Vagina (tissue), 2 donors: Measurements from ENCODE around the gene ERO1A. TPM values are rescaled to one million over a fixed set of nuclear protein-coding genes. Genes with fewer than 3 reads are reported as not detected.

Experiments
- DNase-seq, 2 donors: peaks; one replicate each; pipeline ENCODE4 v3.0.0-alpha.2; 2017; ENCODE audit errors: extremely low spot score in 2 of 2
- H3K27ac ChIP-seq: fragments of 200-600 bp; sonication (generic); one replicate; pipeline ENCODE4 v1.5.1; 2019
- H3K27me3 ChIP-seq: fragments of 200-600 bp; sonication (generic); one replicate; pipeline ENCODE4 v1.5.1; 2019
- H3K36me3 ChIP-seq, 2 donors: fragments of 200-600 bp; sonication (generic); one replicate each; pipeline ENCODE4 v1.5.1; 2017 to 2019
- H3K4me1 ChIP-seq: fragments of 200-600 bp; sonication (generic); one replicate; pipeline ENCODE4 v1.5.1; 2019
- H3K4me3 ChIP-seq, 2 donors: fragments of 200-600 bp; sonication (generic); 1 replicate in 1 of 2; 2 replicates in 1 of 2; pipeline ENCODE4 v1.5.1; 2016 to 2019
- H3K9me3 ChIP-seq: fragments of 200-600 bp; sonication (generic); one replicate; pipeline ENCODE4 v1.5.1; 2019
- CTCF ChIP-seq, 3 experiments: fragments of 450-650 bp in 2 of 3; fragments of 200-600 bp in 1 of 3; sonication (generic) in 1 of 3; IDR thresholded peaks; one replicate each; pipeline ENCODE4 v1.5.1; 2017 to 2019; ENCODE audit warnings: antibody characterized with exemption in 3 of 3, mild to moderate bottlenecking in 2 of 3, moderate library complexity in 2 of 3
- POLR2A ChIP-seq, 2 donors: fragments of 450-650 bp; IDR thresholded peaks; one replicate each; pipeline ENCODE4 v1.6.1; 2017; ENCODE audit warnings: antibody characterized with exemption in 2 of 2, mild to moderate bottlenecking in 2 of 2, moderate library complexity in 2 of 2
- POLR2AphosphoS5 ChIP-seq, 2 donors: sonication (generic); formaldehyde crosslinking; IDR thresholded peaks; one replicate each; pipeline ENCODE4 v1.9.0; 2017; ENCODE audit warnings: antibody characterized with exemption in 2 of 2, mild to moderate bottlenecking in 2 of 2, low read depth in 1 of 2; ENCODE audit not compliant: insufficient read depth in 1 of 2
- intact Hi-C: fragments of 100-400 bp; cut with DNase I; formaldehyde crosslinking; loops from one replicate; pipeline ENCODE4 v1.15.1; 2023
- total RNA-seq: library from RNA; depleted of rRNA; stranded (reverse); fragments of >200 nt; gene quantifications from one replicate; pipeline ENCODE4 v1.2.3, GENCODE V29; 2016

ERO1A gene
- total RNA-seq, 1 donor from 2014 or later = 50.6 TPM

GRCh38 chr14:52711666-52712065 lies 16.3 kb upstream of the ERO1A start:
- H3K36me3 ChIP-seq = peaks cover 2 to 58% of the 10 kb centered on the region in 2 donors
- H3K27ac ChIP-seq = no peak overlapping the region
- H3K4me1 ChIP-seq = peaks cover 24% of the 10 kb centered on the region
- TF ChIP-seq POLR2AphosphoS5 (IDR thresholded peaks at IDR 0.05; ENCODE audit: insufficient read depth in 1 of 2, low read depth in 1 of 2) (no peak), POLR2A (IDR thresholded peaks at IDR 0.05) (no peak), CTCF (IDR thresholded peaks at IDR 0.05) (no peak)
- no peak for DNase-seq
- no peak overlapping the region for H3K4me3 ChIP-seq
- no peaks in the 10 kb centered on the region for H3K9me3 ChIP-seq
- intact Hi-C loops = no loop called here
- no peaks in the 10 kb centered on the region for H3K27me3 ChIP-seq

GRCh38 chr14:52706724-52707706 lies 11.7 kb upstream of the ERO1A start, which contains the start of gene PSMC6:
PSMC6 (plus strand) TSS chr14:52707200; CDS start chr14:52707220, 20 bp downstream.
- H3K27ac ChIP-seq = peak within 1 kb of the TSS; percentile 85
- no peaks in the 10 kb centered on the region for H3K27me3 ChIP-seq
- peak in 1 of 2 donors; percentile 43 for TF ChIP-seq POLR2A (IDR thresholded peaks at IDR 0.05)
- no peak for TF ChIP-seq CTCF (IDR thresholded peaks at IDR 0.05)
- peak; percentile 81 to 87 for TF ChIP-seq POLR2AphosphoS5 (IDR thresholded peaks at IDR 0.05; ENCODE audit: insufficient read depth in 1 of 2, low read depth in 1 of 2)
- no peaks in the 10 kb centered on the region for H3K9me3 ChIP-seq
- peak within 1 kb of the TSS; percentile 68 to 95 for H3K4me3 ChIP-seq
- H3K36me3 ChIP-seq = peaks cover 2 to 19% of the 10 kb centered on the region in 2 donors
- peak in 1 of 2 donors; percentile 93 for DNase-seq
- intact Hi-C loops = no loop called here
- H3K4me1 ChIP-seq = peaks cover 31% of the 10 kb centered on the region

- intact Hi-C loops = no loop called here
- H3K27ac ChIP-seq = peak overlapping the region; percentile 85
- H3K4me3 ChIP-seq = peak overlapping the region; percentile 68 to 95
- peaks cover 31% of the 10 kb centered on the region for H3K4me1 ChIP-seq
- peaks cover 2 to 14% of the 10 kb centered on the region in 2 donors for H3K36me3 ChIP-seq
- no peak for TF ChIP-seq POLR2A (IDR thresholded peaks at IDR 0.05)
- no peaks in the 10 kb centered on the region for H3K9me3 ChIP-seq
- H3K27me3 ChIP-seq = no peaks in the 10 kb centered on the region
- no peak for DNase-seq
These were observed 10.9 kb upstream of the ERO1A start for GRCh38 chr14:52706286-52706685.

- H3K36me3 ChIP-seq = no peaks in the 10 kb centered on the region
- H3K9me3 ChIP-seq = no peaks in the 10 kb centered on the region
- no peak for TF ChIP-seq POLR2AphosphoS5 (IDR thresholded peaks at IDR 0.05; ENCODE audit: insufficient read depth in 1 of 2, low read depth in 1 of 2)
- no peak for TF ChIP-seq CTCF (IDR thresholded peaks at IDR 0.05)
- TF ChIP-seq POLR2A (IDR thresholded peaks at IDR 0.05) = no peak
- H3K27me3 ChIP-seq = no peaks in the 10 kb centered on the region
- H3K27ac ChIP-seq = no peak overlapping the region
- H3K4me1 ChIP-seq = peaks cover 21% of the 10 kb centered on the region
- no peak for DNase-seq
- intact Hi-C loops = no loop called here
- H3K4me3 ChIP-seq = no peak overlapping the region
These were observed 8.3 kb upstream of the ERO1A start for GRCh38 chr14:52703664-52704063.

- H3K27ac ChIP-seq = no peak overlapping the region
- no peak overlapping the region for H3K4me3 ChIP-seq
- no peaks in the 10 kb centered on the region for H3K9me3 ChIP-seq
- intact Hi-C loops = no loop called here
- no peaks in the 10 kb centered on the region for H3K36me3 ChIP-seq
- DNase-seq = no peak
- H3K4me1 ChIP-seq = peaks cover 16% of the 10 kb centered on the region
- TF ChIP-seq CTCF (IDR thresholded peaks at IDR 0.05) (no peak), POLR2A (IDR thresholded peaks at IDR 0.05) (no peak), POLR2AphosphoS5 (IDR thresholded peaks at IDR 0.05; ENCODE audit: insufficient read depth in 1 of 2, low read depth in 1 of 2) (peak in 1 of 2 donors; percentile 40)
- no peaks in the 10 kb centered on the region for H3K27me3 ChIP-seq
These were observed 7.9 kb upstream of the ERO1A start for GRCh38 chr14:52703225-52703624.
